GM11168 (cell line): ENCODE measurements around the gene MAGI1.

Experiments
- in situ Hi-C: fragments of 300-500 bp; cut with MboI; formaldehyde crosslinking; loops from one replicate; pipeline ENCODE4 v1.12.0; 2022; ENCODE audit warnings: low sequenced_read_pairs; ENCODE audit not compliant: unreplicated experiment

MAGI1 gene

GRCh38 chr3:65593780-65594752, 444.7 kb downstream of the MAGI1 start:
- in situ Hi-C loops, result no loop called here

DNA sequence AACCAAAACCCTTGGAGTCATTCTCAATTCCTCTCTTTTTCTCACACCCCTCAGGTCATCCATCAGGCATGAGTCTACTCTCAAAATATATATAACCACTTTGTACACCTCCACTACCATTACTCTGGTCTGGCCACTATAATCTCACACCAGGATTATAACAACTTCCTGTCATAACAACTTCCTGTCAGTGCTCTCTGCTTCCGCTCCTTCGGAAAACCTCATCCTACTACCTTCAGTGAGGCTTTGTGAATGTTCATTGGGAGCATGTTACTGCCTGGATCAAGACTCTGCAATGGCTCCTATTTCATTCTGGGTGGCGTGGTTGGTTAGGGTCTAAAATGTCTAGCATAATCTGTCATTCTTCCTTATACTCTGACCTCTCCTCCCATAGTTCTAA, 447.4 kb downstream of the MAGI1 start:
- in situ Hi-C loops, result no loop called here

GRCh38 chr3:65588884-65589283, 449.8 kb downstream of the MAGI1 start:
- in situ Hi-C loops, result no loop called here

DNA sequence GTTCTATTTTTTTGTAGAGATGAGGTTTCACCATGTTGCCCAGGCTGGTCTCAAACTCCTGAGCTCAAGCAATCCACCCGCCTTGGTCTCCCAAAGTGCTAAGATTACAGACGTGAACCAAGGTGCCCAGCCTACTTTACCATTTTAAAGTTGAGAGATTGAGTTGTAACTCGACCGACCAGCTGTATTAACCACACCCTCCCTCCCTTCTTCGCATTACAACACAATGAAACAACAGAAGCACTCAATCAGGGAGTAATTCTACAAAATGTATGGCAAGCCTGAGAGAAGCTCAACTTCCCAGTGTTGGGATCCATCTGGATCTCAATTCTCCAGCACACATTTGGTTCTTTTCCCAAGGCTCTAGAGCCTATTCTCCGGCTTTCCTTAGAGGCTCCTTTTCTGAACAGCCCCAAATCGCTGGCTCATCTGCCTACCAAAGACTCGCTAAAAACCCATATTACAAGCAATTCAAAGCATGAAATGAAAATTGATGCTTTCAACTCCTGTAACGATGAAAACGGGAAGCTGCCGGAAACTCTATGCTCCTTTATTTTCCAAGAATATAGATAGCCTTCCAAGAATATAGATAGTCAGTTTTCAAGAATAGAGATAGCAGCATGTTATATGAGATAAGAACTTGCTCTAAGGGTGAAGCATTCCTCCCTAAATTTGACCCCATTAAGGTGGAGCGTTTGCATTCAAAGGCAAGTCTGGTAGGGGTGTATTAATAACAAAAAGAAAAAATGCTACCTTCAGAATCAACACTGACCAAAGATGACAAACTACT, 450.9 kb downstream of the MAGI1 start:
- in situ Hi-C loops, result no loop called here

DNA sequence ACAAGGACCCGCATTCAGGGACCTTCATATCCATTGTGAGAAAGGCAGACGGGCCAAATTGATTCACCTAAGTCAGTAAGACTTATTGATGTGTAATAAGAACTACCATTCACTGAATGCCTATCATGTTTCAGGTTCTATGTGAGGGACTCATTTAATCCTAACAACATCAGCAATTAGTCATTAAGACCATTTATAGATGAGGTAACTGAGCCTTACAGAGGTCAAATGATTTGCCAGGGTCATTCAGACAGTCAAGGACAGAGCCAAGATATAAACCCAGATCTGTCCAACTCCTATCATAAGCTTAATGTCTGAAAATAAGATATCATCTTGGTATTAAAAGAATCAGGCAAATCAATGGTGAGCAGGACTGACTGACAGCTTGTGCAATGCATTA, 453.8 kb downstream of the MAGI1 start:
- in situ Hi-C loops, result no loop called here

- in situ Hi-C loops, result no loop called here
Measured at GRCh38 chr3:65584002-65584401, 454.7 kb downstream of the MAGI1 start.

- in situ Hi-C loops, result no loop called here
Measured at GRCh38 chr3:65583188-65583587, 455.5 kb downstream of the MAGI1 start.

GRCh38 chr3:65582012-65582717, 456.6 kb downstream of the MAGI1 start:
- in situ Hi-C loops, result no loop called here

DNA sequence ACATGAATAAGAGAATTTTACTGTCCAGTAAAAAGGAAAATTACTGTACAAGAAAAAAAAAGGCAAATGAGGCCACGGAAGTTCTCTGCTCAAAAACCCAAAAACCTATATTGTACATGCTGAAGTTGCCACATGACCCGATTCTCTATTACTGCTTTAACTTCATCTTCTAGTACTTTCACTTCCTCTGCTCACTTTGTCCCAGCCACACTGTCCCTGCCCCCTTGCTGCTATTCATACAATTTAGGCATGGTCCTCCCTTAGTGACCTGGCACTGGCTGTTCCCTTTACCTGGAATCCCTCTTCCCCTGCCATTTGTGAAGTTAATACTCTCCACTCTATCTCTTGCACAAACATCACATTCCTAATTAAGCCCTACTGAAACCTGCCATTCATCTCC, 457.4 kb downstream of the MAGI1 start:
- in situ Hi-C loops, result no loop called here

DNA sequence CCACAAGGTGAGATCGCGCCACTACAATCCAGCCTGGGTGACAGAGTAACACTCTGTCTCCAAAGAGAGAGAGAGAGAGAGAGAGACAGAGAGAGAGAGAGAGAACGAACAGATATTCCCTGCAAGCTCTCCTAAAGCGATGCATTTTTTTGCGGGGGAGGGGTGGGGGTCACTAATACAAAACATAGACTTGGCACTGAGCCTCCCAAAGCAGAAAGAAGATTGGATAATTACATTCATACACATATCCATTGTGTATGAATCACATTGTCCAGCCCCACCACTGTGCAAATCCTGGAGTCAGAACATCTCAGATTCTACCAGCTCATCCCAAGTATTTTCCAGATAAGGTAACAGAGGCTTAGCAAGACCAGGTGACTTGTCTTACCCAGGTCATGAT, 459.9 kb downstream of the MAGI1 start:
- in situ Hi-C loops, result no loop called here

DNA sequence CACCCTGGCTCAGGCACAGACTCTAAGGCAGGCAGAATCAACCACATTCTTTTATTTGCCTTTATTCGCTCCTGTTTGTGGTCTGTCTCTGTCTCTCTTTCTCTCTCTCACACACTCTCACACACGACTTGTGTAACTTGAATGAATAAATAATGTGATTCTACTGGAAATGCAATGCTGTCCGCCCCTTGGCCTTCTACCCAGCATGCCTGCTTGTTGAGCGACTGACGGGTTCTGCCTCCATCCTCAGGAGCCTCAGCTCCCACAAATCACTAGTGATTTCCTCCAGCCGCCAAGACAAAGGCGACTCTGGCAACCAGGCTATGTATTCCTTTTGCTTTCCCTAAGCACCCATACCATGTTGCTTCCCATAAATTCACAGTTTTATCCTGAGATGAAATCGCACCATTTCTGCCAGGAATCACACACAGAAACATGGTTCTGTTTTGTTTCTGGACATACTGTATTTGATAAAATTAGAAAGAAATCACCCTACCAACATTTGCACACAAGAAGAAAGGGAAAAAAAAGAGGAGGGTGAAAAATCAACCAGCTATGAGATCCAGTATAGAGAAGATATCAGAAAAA, 460.8 kb downstream of the MAGI1 start:
- in situ Hi-C loops, result no loop called here

DNA sequence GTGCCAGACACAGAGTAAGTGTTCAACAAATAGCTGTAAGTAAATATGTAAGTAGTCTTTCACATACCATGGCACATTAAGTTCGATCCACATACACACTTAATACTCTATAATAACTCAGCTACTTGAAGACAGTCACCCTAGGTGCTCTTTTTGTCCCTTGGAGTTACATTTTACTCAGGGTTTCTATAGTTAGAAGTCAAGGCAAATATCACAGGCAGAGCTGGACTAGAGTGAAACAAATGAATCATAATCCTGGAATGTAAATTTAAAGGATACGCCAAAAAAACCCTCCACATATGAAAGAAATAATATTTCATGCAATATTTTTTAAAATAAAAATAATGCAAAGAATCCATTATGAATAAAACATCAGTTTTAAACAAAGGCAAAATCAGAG, 461.8 kb downstream of the MAGI1 start:
- in situ Hi-C loops, result no loop called here

DNA sequence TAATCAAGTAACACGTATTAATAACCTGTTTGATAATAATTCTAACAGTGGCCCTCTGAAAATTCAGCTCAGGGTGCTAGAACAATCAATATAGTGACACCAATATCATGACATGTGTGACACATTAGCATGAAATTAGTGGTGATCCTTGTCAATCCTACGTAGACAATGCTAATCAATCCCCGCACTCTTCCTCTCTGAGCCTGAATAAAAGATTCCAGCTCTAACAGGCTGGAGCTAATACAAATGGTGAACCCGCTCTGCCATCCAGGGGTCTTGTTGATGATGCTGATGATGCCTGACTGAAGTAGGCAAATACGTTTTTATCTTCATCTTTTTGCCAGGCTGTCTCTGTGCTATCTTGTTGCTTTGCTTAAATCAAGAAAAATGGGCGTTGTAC, 462.5 kb downstream of the MAGI1 start:
- in situ Hi-C loops, result no loop called here

GRCh38 chr3:65575376-65575840, 463.3 kb downstream of the MAGI1 start:
- in situ Hi-C loops, result no loop called here

GRCh38 chr3:65573548-65574116, 465.1 kb downstream of the MAGI1 start:
- in situ Hi-C loops, result no loop called here

DNA sequence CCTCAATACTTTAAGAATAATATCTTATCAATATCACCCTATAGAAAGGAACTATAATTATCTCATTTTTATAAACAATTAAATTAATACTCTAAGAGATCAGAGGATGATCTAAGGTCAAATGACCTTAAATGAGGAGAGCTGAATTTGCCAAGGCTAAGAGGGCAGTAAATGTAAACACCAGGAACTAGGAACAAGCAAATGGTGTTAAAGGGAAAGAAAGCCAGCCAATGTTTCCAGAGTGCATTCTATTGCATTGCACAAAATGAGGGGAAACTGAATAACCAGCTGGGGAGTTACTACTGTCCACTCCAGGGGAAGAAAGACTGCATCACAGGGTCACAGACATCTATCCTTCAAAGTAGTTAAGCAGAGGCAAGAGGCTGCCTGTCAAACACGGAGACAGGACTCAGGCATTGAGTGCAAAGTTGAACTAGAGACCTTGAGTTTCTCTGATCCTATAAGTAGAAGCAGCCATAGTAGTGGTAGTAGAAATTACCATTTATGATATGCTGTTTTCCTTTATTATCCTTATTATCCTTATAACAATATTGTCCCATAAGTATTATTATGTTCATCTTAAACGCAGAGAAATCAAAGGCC, 466.4 kb downstream of the MAGI1 start:
- in situ Hi-C loops, result no loop called here

GRCh38 chr3:65569845-65570405, 468.8 kb downstream of the MAGI1 start:
- in situ Hi-C loops, result no loop called here

- in situ Hi-C loops, result no loop called here
Measured at GRCh38 chr3:65569129-65569528, 469.6 kb downstream of the MAGI1 start.

- in situ Hi-C loops, result no loop called here
Measured at GRCh38 chr3:65568497-65568896, 470.2 kb downstream of the MAGI1 start.
